ENCODE measurements around the gene GATB.
"Not testable (repeated sequence)": the region's sequence is repeated elsewhere in the genome, so short reads cannot be mapped to it uniquely, and the experiment has no call there.

Gene GATB

GRCh38 chr4:151784706-151785105 lies 23.9 kb upstream of the GATB start:
- DNase-seq: no peak

DNA sequence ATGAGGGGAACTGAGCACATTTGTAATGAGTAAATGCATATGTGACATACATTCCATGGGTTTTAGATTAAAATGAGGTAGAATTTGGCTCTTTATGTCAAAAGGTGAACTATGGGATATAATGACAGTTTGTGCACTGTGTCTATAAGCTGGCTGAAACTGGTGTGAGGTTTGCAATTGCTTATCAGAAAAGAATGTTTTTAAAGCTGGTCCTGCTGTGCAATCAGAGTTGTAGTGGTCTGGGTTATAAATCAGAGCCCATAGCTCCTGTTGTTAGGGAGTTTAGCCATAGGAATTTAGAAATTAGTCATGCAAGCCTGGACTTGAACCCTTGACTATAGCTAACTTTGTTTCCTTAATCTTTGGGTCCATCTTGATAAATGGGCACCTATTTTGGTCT lies 23.1 kb upstream of the GATB start:
- no peak for DNase-seq

DNA sequence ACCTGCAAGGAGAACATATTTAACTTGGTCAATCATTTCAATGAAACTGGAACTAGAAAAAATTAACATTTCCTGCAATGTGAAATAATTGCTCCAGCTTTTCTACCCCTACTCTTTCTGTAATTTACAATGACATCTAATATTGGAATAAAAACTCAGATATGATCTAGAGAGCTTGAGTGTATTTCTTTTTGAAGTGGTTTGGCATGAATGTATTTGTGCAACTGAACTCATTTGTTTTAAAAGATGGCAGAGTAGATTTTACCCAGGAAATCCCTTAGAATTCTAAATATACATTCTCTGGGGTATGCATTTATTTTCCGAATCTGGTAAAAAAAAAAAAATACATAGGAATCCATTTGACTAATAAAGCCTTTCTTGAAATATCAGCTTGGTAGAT lies 21.5 kb upstream of the GATB start:
- DNase-seq: no peak

- no peak for DNase-seq
Observed at GRCh38 chr4:151781026-151781425, 20.2 kb upstream of the GATB start.

GRCh38 chr4:151777471-151777870 lies 16.7 kb upstream of the GATB start:
- DNase-seq: no peak

- DNase-seq: no peak
Observed at GRCh38 chr4:151774324-151774723, 13.5 kb upstream of the GATB start.

DNA sequence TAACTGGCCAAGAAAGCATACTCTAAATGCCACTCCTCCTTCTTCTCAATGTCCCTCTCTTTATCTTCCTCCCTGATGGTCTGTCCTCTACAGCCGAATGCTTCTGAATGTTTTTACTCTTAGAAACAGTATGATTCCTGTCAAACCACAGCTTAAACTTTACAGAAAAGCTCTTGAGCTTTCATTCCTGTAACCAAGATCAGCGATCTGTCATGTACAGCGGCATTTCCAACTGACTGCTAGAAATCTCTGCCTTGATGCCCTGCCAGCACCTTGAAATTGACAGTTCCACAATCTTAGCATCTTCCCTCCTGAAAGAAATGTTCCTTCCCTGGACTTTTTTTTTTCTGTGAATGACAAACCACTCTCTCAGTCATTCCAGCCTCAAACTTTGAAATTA lies 11.5 kb upstream of the GATB start:
- DNase-seq: no peak

- no peak for DNase-seq
Observed at GRCh38 chr4:151771664-151772063, 10.9 kb upstream of the GATB start.

- DNase-seq: no peak
Observed at GRCh38 chr4:151770154-151770553, 9.3 kb upstream of the GATB start.

DNA sequence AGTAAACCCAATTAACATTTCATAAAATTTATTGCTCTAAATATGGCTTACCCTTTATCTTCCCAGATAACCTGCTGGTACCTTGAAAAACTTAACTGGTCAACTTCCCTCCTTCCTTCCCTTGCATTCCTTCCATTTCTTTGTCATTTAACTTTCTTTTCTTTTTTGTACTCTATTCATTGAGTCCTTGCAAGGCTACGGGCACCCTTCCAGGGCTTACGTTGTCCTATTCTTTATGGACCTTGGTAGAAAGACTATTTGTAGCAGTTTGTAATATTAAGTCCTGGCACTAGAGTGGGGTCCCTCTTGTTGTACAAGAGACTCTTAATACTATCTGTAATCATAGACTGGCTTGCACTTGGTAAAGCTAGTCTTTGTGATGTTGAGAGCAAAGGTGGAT lies 8.0 kb upstream of the GATB start:
- DNase-seq: no peak

DNA sequence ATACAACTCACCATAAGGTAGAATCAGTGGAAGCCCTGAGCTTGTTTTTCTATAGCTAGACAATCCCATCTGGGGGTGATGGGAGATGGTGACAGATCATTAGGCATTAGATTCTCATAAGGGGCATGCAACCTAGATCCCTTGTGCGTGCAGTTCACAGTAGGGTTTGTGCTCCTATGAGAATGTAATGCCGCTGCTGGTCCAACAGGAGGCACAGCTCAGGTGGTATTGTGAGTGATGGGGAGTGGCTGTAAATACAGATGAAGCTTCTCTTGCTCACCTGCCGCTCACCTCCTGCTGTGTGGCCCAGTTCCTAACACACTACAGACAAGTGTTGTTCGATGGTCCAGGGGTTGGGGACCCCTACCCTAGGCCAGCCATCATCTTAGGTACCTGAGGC lies 5.9 kb upstream of the GATB start:
- no peak for DNase-seq

- DNase-seq: no peak
Observed at GRCh38 chr4:151760002-151760401, 805 bp downstream of the GATB start.

GRCh38 chr4:151753056-151753455 lies 7.8 kb downstream of the GATB start:
- DNase-seq: no peak

- DNase-seq: no peak
Observed at GRCh38 chr4:151750156-151750555, 10.7 kb downstream of the GATB start.

- DNase-seq: no peak
Observed at GRCh38 chr4:151745481-151746231, 15.2 kb downstream of the GATB start.

DNA sequence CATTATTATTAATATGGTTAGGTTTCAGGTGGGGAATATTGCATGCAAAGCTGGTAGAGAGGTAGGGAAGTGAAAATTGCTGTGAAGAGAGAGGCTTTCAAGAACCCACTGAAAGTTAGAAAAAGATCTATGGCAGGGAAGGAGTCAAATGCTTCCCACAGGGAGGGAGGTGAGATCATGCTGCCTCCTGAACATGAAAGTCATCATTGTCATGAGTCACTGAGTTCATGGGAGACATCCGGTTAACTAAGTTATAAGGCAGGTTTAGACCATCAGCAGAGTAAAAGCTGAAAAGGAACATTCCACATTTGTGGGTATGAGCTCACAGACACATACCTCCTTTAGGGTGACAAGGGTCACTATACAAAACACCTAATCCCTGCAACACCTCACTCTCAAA lies 16.2 kb downstream of the GATB start:
- DNase-seq: no peak

DNA sequence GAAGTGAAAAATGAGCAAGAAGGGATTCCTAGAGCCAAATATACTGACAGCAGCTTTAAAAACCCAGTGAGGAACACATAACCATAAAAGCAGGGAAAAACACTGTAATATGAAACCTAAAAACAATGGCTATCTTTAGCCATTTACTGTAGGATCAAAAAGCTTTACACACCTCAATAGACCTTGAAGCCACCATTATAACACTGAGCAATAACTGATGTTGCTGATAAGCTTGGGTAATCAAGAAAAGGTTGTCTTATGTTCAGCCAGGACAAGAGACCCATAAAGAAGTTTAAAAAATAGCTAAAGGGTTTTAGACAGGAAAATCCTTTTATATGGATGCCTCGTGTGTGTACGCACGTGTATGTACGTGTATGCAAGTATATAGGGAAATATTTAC lies 16.9 kb downstream of the GATB start:
- DNase-seq: no peak

- no peak for DNase-seq
Observed at GRCh38 chr4:151743128-151743854, 17.5 kb downstream of the GATB start.

DNA sequence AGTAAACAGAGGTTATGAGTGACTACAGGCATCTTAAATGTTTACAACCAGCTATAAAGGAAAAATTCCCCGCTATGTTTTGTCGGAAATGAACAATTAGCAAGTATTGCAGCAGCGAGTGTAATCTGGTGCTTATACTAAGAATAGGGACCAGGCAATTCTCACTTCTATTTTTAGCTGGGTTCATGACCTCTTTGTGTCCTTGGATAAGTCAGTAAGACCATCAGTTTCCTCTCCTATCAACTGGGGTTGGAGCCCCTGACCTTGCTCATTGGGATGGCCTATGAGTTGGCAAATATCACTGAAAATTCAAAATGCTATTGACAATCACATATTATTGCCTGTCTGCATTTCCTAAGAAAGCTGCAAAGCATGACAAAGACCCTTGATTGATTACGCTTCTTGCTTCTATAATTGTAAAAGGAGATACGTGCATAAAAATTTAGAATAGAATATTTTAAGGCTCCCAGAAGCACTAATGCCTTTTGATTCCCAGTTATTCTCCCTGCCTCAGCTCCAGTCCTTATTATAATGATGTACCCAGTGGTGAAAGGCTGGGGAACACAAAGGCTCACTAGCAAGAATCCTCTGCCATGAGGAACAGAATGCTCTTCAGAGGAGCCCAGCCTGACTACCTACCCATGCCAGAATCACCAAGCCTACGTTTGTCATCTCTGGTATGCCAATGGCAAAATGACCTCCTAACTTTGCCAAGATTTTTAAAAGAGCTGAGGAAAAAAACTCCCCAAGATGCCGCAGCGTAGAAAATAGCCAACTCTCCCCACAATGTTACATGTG lies 21.9 kb downstream of the GATB start:
- DNase-seq: no peak

- DNase-seq: not testable (repeated sequence)
Observed at GRCh38 chr4:151736852-151737251, 24.0 kb downstream of the GATB start.

GRCh38 chr4:151736361-151736760 lies 24.4 kb downstream of the GATB start:
- DNase-seq: no peak

GRCh38 chr4:151731670-151732069 lies 29.1 kb downstream of the GATB start:
- DNase-seq: not testable (repeated sequence)

DNA sequence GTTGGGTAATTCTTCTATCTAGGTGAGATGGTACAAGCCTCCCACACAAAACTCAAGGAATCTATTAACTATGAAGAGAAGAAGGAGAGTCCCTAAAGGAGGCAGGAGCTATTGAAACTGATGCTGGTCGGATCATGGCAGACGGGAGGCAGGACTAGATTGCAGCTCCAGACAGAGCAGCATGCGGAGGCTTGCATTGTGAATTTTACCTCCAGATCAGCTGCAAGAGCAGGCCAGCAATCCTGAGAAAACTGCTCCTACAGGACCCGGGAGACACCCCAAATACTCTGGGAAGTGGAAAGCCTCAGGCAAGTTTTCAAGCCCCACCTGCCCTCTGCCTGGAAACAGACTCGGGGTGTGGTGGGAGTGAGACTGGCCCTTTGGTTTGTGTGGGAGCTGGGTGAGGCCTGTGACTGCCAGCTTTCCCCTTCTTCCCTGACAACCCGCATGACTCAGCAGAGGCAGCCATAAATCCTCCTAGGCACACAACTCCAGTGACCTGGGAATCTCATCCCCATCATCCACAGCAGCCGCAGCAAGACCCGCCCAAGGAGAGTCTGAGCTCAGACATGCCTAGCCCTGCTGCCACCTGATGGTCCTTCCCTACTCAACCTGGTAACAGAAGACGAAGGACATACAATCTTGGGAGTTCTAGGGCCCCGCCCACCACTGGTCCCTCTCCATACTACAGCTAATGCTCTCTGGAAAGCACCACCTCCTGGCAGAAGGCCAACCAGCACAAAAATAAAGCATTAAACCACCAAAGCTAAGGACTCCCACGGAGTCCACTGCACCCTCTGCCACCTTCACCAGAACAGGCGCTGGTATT lies 30.9 kb downstream of the GATB start:
- peak; percentile 9 for DNase-seq
